ENCODE data around the gene SPANXN4.

The SPANXN4 gene

DNA sequence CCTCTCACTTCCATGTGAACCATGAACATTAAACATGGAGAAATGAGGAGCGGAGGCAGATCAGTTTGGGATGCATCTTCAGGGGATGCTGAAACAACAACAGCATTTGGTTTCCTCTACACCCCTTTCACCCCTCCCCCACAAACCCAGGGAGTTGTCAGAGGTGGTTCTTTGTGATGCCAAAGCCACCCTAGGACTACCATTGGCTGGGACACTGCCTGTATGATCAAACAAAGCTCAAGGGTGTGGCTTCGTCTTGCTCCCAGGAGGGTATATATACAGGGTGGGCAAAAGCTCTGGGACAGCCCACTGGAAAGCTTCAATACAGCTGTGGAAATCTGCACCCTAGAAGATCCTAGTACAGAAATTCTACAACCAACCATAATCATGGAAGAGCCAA lies at the start of gene SPANXN4:
SPANXN4 (plus strand) TSS at position 301 of the 400 bp plus-strand sequence; CDS start at position 388, 87 bp downstream.
- no peak within 1 kb of the TSS for H3K27ac ChIP-seq
- no peak for TF ChIP-seq ZFX (IDR thresholded peaks at IDR 0.05)
- TF ChIP-seq, protein P1, sequence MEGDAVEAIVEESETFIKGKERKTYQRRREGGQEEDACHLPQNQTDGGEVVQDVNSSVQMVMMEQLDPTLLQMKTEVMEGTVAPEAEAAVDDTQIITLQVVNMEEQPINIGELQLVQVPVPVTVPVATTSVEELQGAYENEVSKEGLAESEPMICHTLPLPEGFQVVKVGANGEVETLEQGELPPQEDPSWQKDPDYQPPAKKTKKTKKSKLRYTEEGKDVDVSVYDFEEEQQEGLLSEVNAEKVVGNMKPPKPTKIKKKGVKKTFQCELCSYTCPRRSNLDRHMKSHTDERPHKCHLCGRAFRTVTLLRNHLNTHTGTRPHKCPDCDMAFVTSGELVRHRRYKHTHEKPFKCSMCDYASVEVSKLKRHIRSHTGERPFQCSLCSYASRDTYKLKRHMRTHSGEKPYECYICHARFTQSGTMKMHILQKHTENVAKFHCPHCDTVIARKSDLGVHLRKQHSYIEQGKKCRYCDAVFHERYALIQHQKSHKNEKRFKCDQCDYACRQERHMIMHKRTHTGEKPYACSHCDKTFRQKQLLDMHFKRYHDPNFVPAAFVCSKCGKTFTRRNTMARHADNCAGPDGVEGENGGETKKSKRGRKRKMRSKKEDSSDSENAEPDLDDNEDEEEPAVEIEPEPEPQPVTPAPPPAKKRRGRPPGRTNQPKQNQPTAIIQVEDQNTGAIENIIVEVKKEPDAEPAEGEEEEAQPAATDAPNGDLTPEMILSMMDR (conservative IDR thresholded peaks at IDR 0.05): no peak

DNA sequence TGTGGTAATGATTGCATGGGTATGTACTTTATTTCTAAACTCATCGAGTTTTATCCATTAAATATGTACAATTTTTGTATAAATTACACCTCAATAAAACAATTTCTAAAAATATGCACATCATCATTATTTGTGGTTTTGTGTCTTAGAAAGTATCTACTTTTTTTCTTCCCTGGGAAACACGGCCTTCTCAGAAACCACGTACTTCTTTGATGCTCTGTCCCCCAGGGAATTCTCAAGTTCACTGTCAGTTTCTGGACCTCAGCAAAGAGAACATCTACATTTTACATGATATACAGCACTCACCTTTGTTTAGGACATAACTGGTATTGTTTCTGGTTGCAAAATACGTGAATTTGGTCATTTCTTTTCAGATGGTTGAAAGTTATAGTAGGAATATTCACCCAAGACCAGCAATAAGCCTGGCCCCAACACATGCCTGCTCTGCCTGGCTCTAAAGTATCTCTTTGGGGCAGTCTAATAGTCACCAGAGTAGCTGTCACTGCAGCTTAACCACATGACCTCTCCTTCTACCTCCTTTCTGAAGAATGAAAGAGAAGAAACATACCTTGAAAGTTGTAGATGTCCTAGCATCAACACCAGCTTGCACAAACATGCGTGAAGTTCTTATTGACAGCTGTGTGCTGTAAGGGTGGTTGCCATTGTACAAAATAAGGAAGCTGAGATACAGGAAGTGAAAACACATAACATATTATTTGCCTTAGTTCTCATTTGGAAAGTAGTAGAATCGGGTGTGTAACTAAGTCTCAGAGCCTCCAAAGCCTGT lies 48.4 kb upstream of the SPANXN4 start:
- TF ChIP-seq, protein P1 (conservative IDR thresholded peaks at IDR 0.05): no peak
- TF ChIP-seq ZFX (IDR thresholded peaks at IDR 0.05): no peak

GRCh38 chrX:142978130-142978684 lies 47.5 kb upstream of the SPANXN4 start:
- TF ChIP-seq, protein P1 (conservative IDR thresholded peaks at IDR 0.05): no peak
- no peak for TF ChIP-seq ZFX (IDR thresholded peaks at IDR 0.05)
- H3K27ac ChIP-seq: no peak overlapping the region

More for the DNA sequence above, 48.4 kb upstream of the SPANXN4 start:
- H3K27ac ChIP-seq: no peak overlapping the region

GRCh38 chrX:142982679-142983078 lies 43.0 kb upstream of the SPANXN4 start:
- no peak overlapping the region for H3K27ac ChIP-seq
- no peak for TF ChIP-seq ZFX (IDR thresholded peaks at IDR 0.05)
- TF ChIP-seq, protein P1 (conservative IDR thresholded peaks at IDR 0.05): no peak

GRCh38 chrX:142994988-142995387 lies 30.7 kb upstream of the SPANXN4 start:
- no peak for TF ChIP-seq ZFX (IDR thresholded peaks at IDR 0.05)
- TF ChIP-seq, protein P1 (conservative IDR thresholded peaks at IDR 0.05): no peak
- H3K27ac ChIP-seq: no peak overlapping the region

GRCh38 chrX:142998447-142999198 lies 27.1 kb upstream of the SPANXN4 start:
- TF ChIP-seq ZFX (IDR thresholded peaks at IDR 0.05): no peak
- TF ChIP-seq, protein P1 (conservative IDR thresholded peaks at IDR 0.05): no peak
- no peak overlapping the region for H3K27ac ChIP-seq
